Loucy (cell line): ENCODE results near the gene PROSER1.

Experiments used
- H2AFZ ChIP-seq: fragments of 200-600 bp; sonication (generic); 2 replicates; pipeline ENCODE4 v1.6.0; 2016; ENCODE audit warnings: antibody characterized with exemption, mild to moderate bottlenecking, low read length, moderate library complexity
- H3F3A ChIP-seq: fragments of 200-600 bp; 2 replicates; pipeline ENCODE4 v1.6.0; 2016; ENCODE audit warnings: antibody characterized with exemption, low read depth, mild to moderate bottlenecking
- H3K27me3 ChIP-seq: fragments of 200-600 bp; sonication (generic); 2 replicates; pipeline ENCODE4 v1.6.1; 2014; ENCODE audit warnings: low read length, mild to moderate bottlenecking; ENCODE audit not compliant: insufficient read depth, poor library complexity, severe bottlenecking
- H3K36me3 ChIP-seq: fragments of 200-600 bp; sonication (generic); 2 replicates; pipeline ENCODE4 v1.6.1; 2016; ENCODE audit warnings: low read length; ENCODE audit not compliant: insufficient read depth
- H3K4me1 ChIP-seq: fragments of 200-600 bp; sonication (generic); 2 replicates; pipeline ENCODE4 v1.5.1; 2014; ENCODE audit warnings: low read length, mild to moderate bottlenecking; ENCODE audit not compliant: insufficient read depth, poor library complexity, severe bottlenecking
- H3K4me2 ChIP-seq: fragments of 200-600 bp; sonication (generic); 2 replicates; pipeline ENCODE4 v1.6.0; 2014; ENCODE audit warnings: antibody characterized with exemption, low read length, low read depth, mild to moderate bottlenecking; ENCODE audit not compliant: poor library complexity, severe bottlenecking
- H3K4me3 ChIP-seq: fragments of 200-600 bp; sonication (generic); 2 replicates; pipeline ENCODE4 v1.5.1; 2014; ENCODE audit warnings: low read length, mild to moderate bottlenecking, mixed read lengths; ENCODE audit not compliant: poor library complexity, severe bottlenecking
- H3K79me2 ChIP-seq: fragments of 200-600 bp; sonication (generic); 2 replicates; pipeline ENCODE4 v1.6.1; 2014; ENCODE audit warnings: low read length; ENCODE audit not compliant: insufficient read depth
- H3K9ac ChIP-seq: fragments of 200-600 bp; sonication (generic); 2 replicates; pipeline ENCODE4 v1.6.0; 2014; ENCODE audit warnings: mild to moderate bottlenecking, low read depth, low read length, moderate library complexity; ENCODE audit not compliant: poor library complexity, severe bottlenecking
- H3K9me2 ChIP-seq: fragments of 200-600 bp; sonication (generic); replicated peaks from 2 replicates; pipeline ENCODE4 v1.6.1; 2016; ENCODE audit warnings: low read depth, low read length, mixed read lengths
- H3K9me3 ChIP-seq: fragments of 200-600 bp; sonication (generic); 2 replicates; pipeline ENCODE4 v1.6.1; 2014; ENCODE audit warnings: mild to moderate bottlenecking, antibody characterized with exemption, low read length, low read depth; ENCODE audit not compliant: insufficient read depth
- H4K20me1 ChIP-seq: fragments of 200-600 bp; sonication (generic); 2 replicates; pipeline ENCODE4 v1.6.0; 2014; ENCODE audit warnings: antibody characterized with exemption, low read length, mild to moderate bottlenecking; ENCODE audit not compliant: insufficient read depth, poor library complexity, severe bottlenecking
- CTCF ChIP-seq: fragments of 200-600 bp; sonication (generic); conservative IDR thresholded peaks from 2 replicates; pipeline ENCODE4 v1.5.1; 2014; ENCODE audit warnings: mild to moderate bottlenecking, antibody characterized with exemption, low read length
- EZH2phosphoT487 ChIP-seq: fragments of 200-600 bp; IDR thresholded peaks from 2 replicates; pipeline ENCODE4 v1.6.1; 2018; ENCODE audit warnings: antibody characterized with exemption, mild to moderate bottlenecking, moderate library complexity, borderline replicate concordance

PROSER1 gene

GRCh38 chr13:39036212-39036611 is 1.7 kb downstream of the PROSER1 start:
- H2AFZ ChIP-seq, result no peak overlapping the region
- peaks cover 74% of the 10 kb centered on the region for H4K20me1 ChIP-seq

GRCh38 chr13:39035799-39036198 is 2.1 kb downstream of the PROSER1 start:
- Histone ChIP-seq H3K27me3 (no peaks in the 10 kb centered on the region), H3K4me2 (peak overlapping the region; percentile 97), H3K79me2 (peaks cover 91% of the 10 kb centered on the region), H3K9me3 (no peaks in the 10 kb centered on the region), H3K36me3 (no peaks in the 10 kb centered on the region), H2AFZ (no peak overlapping the region), H3K9ac (peak overlapping the region; percentile 91), H3K4me1 (peaks cover 58% of the 10 kb centered on the region), H3F3A (no peaks in the 10 kb centered on the region), H3K4me3 (peak overlapping the region; percentile 96), H4K20me1 (peaks cover 78% of the 10 kb centered on the region), H3K9me2 (no peaks in the 10 kb centered on the region)
- TF ChIP-seq EZH2phosphoT487 (no peak), CTCF (no peak)

More at GRCh38 chr13:39036212-39036611, 1.7 kb downstream of the PROSER1 start:
- no peaks in the 10 kb centered on the region for H3K9me3 ChIP-seq
- no peaks in the 10 kb centered on the region for H3K9me2 ChIP-seq
- H3K79me2 ChIP-seq, result peaks cover 90% of the 10 kb centered on the region
- no peaks in the 10 kb centered on the region for H3F3A ChIP-seq
- H3K27me3 ChIP-seq, result no peaks in the 10 kb centered on the region
- H3K36me3 ChIP-seq, result no peaks in the 10 kb centered on the region
- TF ChIP-seq CTCF, result no peak
- no peak for TF ChIP-seq EZH2phosphoT487
- peak overlapping the region; percentile 96 for H3K4me3 ChIP-seq
- peak overlapping the region; percentile 91 for H3K9ac ChIP-seq
- H3K4me1 ChIP-seq, result peaks cover 58% of the 10 kb centered on the region
- H3K4me2 ChIP-seq, result peak overlapping the region; percentile 97

- peaks cover 59% of the 10 kb centered on the region for H3K4me1 ChIP-seq
- H2AFZ ChIP-seq, result no peak overlapping the region
- no peak for TF ChIP-seq EZH2phosphoT487
- TF ChIP-seq CTCF, result no peak
- H3K9ac ChIP-seq, result peak overlapping the region; percentile 91
- no peaks in the 10 kb centered on the region for H3K27me3 ChIP-seq
- H3K79me2 ChIP-seq, result peaks cover 91% of the 10 kb centered on the region
- H3K36me3 ChIP-seq, result no peaks in the 10 kb centered on the region
- no peaks in the 10 kb centered on the region for H3K9me3 ChIP-seq
- peaks cover 79% of the 10 kb centered on the region for H4K20me1 ChIP-seq
- H3K4me2 ChIP-seq, result peak overlapping the region; percentile 97
- no peaks in the 10 kb centered on the region for H3K9me2 ChIP-seq
- no peaks in the 10 kb centered on the region for H3F3A ChIP-seq
- peak overlapping the region; percentile 96 for H3K4me3 ChIP-seq
Observed at GRCh38 chr13:39035204-39035603, 2.7 kb downstream of the PROSER1 start.
